GM19193 (cell line): ENCODE results near the gene LIN54.

Experiments
- POLR2A ChIP-seq: IDR thresholded peaks from 4 replicates; pipeline ENCODE4 v1.6.1; 2011; ENCODE audit not compliant: insufficient read depth, insufficient read length; ENCODE audit errors: extremely low read depth

The LIN54 gene

DNA sequence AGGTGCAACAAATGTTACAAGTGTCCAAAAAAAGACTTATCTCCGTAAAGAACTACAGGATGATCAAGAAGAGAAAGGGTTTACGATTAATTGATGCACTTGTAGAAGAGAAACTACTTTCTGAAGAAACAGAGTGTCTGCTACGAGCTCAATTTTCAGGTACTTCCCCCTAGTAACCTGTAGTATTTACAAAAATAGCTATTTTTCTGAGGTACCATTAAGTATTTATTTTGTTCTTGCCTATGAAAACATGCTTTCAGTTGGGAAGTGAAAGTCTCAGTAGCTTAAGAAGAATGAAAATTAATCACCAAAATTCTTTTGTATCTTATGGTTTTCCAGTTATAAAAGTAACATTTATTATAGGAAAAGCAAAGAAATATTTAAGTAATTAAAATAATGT, 104.2 kb downstream of the LIN54 start:
- no peak for TF ChIP-seq POLR2A

DNA sequence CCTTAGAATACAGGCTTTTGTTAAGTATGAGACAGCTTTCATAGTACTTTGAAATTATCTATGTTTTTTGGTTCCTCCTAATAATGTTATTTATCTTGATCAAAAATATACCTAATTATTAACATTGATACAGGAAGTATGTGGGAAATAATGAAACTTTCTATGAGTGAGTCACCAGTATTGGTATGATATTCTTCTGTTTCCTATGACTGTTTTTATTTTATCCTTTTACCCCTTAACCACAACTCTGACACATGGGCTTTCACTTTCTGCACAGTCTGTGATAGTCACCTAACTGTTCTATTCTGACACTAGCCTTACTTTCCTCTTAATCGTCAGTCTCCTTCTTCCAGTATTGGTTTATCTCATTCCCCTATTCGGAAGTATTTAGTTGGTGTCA, 105.4 kb downstream of the LIN54 start:
- TF ChIP-seq POLR2A, result no peak

DNA sequence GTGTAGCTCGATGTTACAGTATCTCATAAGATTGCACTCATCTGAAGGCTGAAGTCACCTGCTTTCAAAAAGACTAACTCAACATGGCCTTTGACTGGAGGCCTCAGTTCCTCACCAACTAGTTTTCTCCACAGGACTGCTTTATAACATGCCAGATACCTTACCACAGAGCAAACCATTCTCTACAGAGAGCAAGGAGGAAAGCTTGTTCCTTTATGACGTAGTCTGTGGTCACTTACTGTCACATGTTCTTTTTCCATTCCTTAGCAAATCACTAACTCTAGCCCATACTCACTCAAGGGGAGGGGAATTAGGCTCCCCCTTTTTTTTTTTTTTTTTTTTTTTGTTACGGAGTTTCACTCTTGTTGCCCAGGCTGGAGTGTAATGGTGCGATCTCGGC, 106.9 kb downstream of the LIN54 start:
- TF ChIP-seq POLR2A, result no peak

DNA sequence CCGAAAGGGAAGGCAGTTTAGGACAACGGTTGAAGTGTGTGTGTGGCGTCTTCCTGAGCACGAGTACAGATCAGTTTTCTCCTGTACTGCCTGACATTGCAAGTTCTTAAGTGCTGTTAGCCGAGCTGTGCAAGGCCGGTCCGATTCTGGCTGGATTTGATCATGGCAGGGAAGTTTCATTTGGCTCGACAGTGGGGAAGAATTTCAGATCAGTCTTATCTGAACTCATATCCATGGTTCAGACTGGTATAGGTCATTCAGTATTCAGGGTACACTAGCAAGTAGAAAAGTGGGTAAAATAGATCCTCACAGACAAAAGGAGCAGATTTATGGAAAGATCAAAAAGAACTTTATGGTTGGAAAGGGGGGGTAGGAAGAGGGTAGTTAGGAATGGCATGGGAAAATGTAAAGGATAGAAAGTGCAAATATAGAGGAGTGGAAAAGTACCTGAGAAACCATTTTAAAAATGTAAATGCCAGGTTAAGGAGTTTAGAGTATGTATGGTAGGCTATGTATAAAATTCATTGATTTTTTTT, 109.4 kb downstream of the LIN54 start:
- TF ChIP-seq POLR2A, result no peak

DNA sequence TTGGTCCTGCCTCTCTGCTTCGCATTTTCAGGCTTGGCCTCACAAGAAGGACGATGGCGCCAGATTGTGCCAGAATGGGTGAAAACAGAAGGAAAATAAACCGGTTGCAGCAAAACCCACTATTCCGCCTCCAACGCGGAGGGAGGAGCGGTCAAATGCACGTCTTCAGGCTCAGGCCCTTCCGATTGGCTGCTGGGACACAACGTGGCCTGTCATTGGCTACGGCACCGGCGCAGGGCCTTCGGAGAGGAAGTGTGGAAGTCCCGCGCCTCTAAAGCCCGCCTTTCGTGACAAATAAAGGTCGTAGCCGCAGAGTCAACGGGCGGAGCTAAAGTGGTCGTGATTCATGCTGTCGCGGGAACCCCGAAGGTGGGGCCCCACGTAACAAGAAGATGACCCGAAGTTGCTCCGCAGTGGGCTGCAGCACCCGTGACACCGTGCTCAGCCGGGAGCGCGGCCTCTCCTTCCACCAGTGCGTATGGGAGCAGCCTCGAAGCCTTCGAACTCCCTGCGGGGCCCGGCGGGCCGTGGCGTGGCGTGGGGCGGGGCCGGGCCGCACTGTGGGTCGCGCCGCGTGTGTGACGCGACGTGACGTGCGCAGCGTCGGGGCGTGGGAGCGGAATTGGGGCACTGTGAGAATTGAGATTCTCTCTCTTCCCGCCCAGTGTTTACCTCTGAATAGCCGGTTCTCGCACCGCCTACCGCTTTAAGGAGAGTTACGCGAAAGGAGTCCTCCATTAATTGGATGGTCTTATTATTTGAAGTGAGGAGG, 110.0 kb downstream of the LIN54 start, which contains the start of gene THAP9:
THAP9 (plus strand) TSS at position 325 of the 772 bp plus-strand sequence; CDS start at position 393, 68 bp downstream.
- TF ChIP-seq POLR2A, result peak; percentile 86

DNA sequence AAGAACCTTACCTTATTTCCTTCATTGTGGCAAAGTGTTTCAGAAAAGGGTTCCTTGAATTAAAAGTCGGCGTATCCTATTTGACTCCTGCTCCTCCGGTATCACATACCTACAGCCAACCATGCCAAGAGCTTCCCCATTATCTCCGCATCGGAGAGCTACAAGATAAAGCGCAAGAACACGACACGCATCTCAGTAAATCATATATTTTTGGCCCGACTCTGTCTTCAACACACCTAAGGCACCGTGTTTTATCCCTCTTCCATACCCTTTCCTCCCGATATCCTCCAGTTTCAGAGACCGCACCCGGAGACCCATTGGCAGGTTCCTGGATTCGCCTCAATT, 110.6 kb downstream of the LIN54 start:
- no peak for TF ChIP-seq POLR2A

DNA sequence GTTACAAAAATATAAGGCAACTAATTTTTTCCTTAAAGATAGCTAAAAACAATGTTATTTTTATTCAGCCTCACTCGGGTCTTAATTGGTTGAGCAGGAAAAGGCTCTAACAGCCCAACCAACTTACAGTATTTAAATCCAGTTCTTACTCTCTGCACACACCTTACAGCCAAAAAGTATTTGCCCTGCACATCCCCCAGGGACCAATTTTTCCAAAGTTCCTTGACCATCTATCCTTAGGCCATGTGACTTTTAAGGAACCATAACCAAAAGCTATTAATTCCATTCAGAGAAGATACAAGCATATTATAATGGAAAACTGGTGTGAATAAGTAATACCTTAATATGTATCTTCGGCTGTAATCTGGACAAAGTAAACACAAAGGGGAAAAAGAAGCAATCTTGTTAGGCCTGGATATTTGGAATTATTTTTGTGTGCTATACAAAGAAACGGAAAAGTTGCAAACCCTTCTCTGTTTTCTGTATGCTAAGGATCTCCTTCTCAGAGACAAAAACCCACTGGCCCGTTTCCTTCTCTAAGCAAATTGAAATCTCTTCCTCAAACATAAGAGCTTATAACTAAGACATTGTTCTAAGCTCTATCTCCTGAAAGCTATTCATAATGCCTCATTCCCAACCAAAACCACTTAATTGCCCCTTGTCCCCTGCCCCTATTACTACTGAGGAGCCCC, 111.1 kb downstream of the LIN54 start:
- no peak for TF ChIP-seq POLR2A

DNA sequence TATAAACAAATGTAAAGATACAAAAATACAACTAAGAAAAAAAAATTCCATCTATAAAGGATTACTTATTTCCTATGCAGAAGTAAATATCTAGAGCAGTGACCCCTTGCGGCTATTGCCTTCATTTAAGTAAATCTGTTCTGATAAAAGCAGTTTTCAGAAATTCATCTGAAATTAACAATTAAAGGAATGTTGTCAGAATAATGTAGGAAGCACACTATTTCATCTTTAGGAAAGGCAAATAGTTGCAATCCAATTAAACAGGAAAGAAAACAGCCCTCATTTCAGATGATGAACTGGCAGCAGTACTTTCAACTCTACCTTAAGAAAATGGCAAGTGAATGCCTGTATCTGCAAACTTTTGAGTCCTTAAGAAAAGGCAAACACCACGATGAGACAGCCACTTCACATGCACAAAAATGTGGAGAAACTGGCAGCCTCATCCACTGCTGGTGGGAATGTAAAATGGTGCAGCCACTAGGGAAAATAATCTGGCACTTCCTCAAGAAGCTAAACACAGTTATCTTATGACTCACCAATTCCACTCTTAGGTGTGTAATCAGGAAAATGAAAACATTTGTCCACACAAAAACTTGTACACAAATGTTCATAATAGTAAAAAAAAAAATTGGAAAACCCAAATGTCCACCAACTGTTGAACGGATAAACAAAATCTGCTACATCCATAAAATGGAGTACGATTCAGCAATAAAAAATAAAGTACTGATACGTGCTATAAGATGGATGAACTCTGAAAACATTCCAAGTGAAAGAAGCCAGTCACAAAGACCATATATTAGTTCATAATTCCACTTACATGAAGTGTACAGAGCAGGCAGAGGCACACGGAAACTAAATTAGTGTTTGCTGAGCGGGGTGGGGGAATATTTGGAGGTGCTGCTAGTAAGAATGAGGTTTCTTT, 112.0 kb downstream of the LIN54 start:
- TF ChIP-seq POLR2A, result no peak

DNA sequence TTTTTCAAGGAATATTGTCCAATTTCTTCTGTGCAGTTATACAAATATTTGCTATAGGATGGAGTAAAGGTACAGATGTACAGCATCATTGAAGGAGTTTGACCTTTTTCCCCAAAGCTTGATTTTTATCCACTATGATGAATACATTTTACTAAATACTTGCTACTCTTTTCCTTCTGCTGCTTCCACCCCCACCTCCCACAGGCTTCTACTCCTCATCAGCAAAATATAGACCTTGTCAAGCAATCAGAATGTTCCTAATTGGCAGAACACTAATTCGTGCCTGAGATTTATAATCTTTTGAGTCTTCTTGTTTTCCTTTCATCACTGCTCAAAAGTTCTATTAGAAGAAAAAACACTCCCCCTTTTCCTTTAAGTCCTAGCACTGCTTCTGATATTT, 113.9 kb downstream of the LIN54 start:
- no peak for TF ChIP-seq POLR2A

DNA sequence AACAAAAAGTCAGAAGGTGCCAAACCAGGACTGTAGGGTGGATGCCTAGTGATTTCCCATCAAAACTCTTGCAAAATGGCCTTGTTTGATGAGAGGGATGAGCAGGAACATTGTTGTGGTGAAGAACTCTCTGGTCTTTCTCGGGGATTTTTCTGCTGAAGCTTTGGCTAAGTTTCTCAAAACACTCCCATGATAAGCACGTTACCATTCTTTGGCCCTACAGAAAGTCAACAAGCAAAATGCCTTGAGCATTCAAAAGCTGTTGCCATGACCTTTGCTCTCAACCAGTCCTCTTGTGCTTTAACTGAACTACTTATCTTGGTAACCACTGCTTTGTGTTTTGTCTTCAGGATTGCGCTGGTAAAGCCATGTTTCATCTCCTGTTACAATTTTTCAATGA, 116.7 kb downstream of the LIN54 start:
- no peak for TF ChIP-seq POLR2A

DNA sequence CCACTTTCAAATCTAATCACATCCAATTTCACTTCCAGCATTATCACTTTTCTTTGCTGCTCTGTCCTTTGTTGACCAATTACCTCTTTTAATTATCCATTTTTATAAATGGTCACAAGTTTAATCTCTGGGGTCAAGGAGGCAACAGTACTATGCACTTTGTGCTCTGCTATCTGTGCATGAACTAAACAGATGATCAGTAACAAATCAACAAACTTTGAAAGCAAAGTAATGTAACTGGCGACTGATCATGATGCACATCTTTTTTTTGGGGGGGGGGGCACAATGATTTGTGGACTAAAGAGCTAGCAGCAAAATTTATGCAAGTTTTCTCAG, 118.2 kb downstream of the LIN54 start:
- TF ChIP-seq POLR2A, result no peak

DNA sequence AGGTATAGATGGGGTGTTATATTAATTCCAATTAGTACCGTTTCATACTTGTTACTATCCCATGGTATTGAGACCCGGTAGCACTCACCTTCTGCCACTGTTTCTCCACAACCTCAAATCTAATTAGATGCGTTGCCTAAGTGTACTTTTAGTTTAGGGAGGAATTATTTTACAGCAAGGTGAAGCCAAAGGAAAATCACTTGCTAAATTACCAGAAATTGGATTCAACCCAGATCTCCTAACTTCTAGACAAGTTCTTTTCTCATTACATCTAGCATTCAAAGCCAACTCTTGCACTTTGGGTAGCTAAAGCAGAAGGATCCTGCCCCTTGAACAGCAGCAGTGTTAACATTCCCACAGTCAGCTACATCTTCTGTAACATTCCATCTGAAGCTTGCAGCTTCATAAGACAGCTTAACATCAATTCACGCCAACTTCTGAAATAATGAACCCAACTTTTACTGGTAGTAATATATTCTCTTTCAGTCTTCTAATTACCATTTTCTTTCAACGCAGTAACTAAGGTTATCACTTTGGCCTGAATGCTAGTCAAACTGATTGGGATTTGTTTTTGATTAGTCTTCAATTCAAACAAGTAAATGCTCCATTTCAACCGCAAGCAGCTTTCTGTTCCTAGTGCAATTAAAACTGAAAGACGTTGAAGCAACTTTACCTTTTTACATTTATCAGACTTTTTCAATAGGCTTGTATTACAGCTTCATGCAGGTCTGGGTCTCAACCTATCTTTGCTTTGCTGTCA, 118.7 kb downstream of the LIN54 start:
- TF ChIP-seq POLR2A, result no peak

DNA sequence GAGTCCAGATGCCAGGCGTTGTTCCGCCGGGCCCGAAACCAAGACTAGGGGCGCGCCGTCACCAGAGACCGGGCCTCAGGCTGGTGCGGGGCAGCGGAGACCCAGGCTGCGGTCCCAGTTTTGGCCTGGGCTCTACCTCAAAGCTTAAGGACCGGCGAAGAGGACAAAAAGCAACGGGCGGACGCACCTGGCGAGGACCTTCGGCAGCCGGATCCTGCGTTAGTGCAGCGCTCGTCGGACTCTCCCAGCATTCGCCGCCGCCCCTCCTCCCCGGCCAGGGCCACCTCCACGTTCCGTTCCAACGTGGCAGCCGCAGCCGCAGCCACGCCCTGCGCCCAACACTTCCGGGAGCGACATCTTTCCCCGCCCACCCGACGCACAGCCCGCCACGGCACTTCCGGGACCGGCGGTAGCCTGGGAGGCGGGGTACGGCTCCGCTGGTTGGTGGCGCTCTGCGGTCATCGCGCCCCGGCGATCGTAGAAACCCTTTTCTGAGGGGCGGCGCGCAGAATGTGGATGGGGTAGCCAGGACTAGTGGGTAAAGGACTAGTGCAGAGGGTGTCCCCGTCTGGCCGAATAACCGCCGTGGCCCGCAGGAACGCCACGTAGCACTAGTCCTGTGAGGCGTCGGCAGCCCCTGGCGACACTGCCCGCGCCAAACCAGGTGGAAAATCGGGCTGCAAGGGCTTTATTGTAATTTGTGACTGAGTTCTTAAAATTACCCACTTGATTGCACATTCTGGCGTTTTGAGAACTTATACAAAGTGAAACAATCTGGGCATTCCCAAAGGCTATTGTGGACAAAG, 119.5 kb downstream of the LIN54 start, which contains the start of gene SEC31A:
SEC31A (minus strand) TSS at position 253 of the 806 bp plus-strand sequence. CDS start 9,217 bp downstream, outside the sequence.
- peak; percentile 96 for TF ChIP-seq POLR2A
